A549 (cell line): ENCODE results near the gene SLC2A13. TPM values are rescaled to one million over a fixed set of nuclear protein-coding genes. Genes with fewer than 3 reads are reported as not detected.
A peak's percentile ranks its signal among the peaks of the same experiment; 100 is the strongest.

Source experiments
- ATAC-seq, 2 experiments: fragments of 200-7000 bp in 1 of 2; fragments of >200 bp in 1 of 2; cut with Nextera tagmentation in 1 of 2; cut with Tn5 transposase in 1 of 2; 3 replicates each; pipeline versions ENCODE4 v1.8.0 to v1.9.1; 2018 to 2020; ENCODE audit warnings: mild to moderate bottlenecking in 1 of 2, moderate library complexity in 1 of 2
- CTCF ChIA-PET: fragments of 300-600 bp; sonication (Branson Sonifier 250); formaldehyde crosslinking; extraction: SDS; loops from one replicate; lab custom pipeline; 2021; ENCODE audit warnings: antibody characterized with exemption, inconsistent platforms; lab: Yijun Ruan, JAX
- POLR2A ChIA-PET: fragments of 350-600 bp; formaldehyde crosslinking; extraction: SDS; loops from one replicate; lab custom pipeline; 2021; ENCODE audit warnings: antibody characterized with exemption, inconsistent platforms; lab: Yijun Ruan, JAX
- DNase-seq, 2 experiments: peaks; one replicate each; pipeline versions ENCODE4 v3.0.0 to v3.0.0-alpha.2; 2011 to 2016; ENCODE audit warnings: low read depth in 1 of 2, low spot score in 1 of 2
- FAIRE-seq: peaks from 2 replicates; lab custom pipeline; 2011; peaks lifted over from hg19 to GRCh38; lab: Jason Lieb, UNC
- H3K27ac ChIP-seq, 2 experiments: fragments of >200 bp; sonication (Bioruptor Twin); formaldehyde crosslinking; 3 replicates each; pipeline ENCODE4 v1.5.1; 2016 to 2017
- H3K4me1 ChIP-seq: fragments of >200 bp; sonication (Bioruptor Twin); formaldehyde crosslinking; 3 replicates; pipeline ENCODE4 v1.6.1; 2016
- H3K4me2 ChIP-seq: fragments of >200 bp; sonication (Bioruptor Twin); formaldehyde crosslinking; 3 replicates; pipeline ENCODE4 v1.6.1; 2016
- H3K4me3 ChIP-seq: fragments of >200 bp; sonication (Bioruptor Twin); formaldehyde crosslinking; 3 replicates; pipeline ENCODE4 v1.5.1; 2016
- H3K9me3 ChIP-seq: fragments of >200 bp; sonication (Bioruptor Twin); formaldehyde crosslinking; 3 replicates; pipeline ENCODE4 v1.6.1; 2016
- BHLHE40 ChIP-seq: IDR thresholded peaks from 2 replicates; pipeline ENCODE4 v1.6.1; 2012; ENCODE audit warnings: low read depth, low read length, inconsistent platforms
- CBX8 ChIP-seq: fragments of 200-600 bp; sonication (generic); IDR thresholded peaks from 2 replicates; pipeline ENCODE4 v1.6.1; 2016
- CHD2 ChIP-seq: fragments of 150-350 bp; IDR thresholded peaks from 2 replicates; pipeline ENCODE4 v1.6.1; 2014; ENCODE audit warnings: low read length; ENCODE audit not compliant: partially characterized antibody
- CHD4 ChIP-seq: fragments of 200-600 bp; sonication (generic); IDR thresholded peaks from 2 replicates; pipeline ENCODE4 v1.6.1; 2016; ENCODE audit warnings: antibody characterized with exemption, mild to moderate bottlenecking, borderline replicate concordance
- EHF ChIP-seq: fragments of 250-450 bp; sonication (Bioruptor Pico); IDR thresholded peaks from 2 replicates; pipeline ENCODE4 v1.5.0; 2020; ENCODE audit warnings: mild to moderate bottlenecking
- ESRRA ChIP-seq: fragments of 150-350 bp; IDR thresholded peaks from 2 replicates; pipeline ENCODE4 v1.6.1; 2014; ENCODE audit warnings: mild to moderate bottlenecking, low read length, borderline replicate concordance
- FOSL2 ChIP-seq, 2 experiments: fragments of 450-650 bp in 1 of 2; fragments of >200 bp in 1 of 2; sonication (Bioruptor Twin) in 1 of 2; formaldehyde crosslinking; IDR thresholded peaks; 2 replicates each; pipeline versions ENCODE4 v1.5.0 to v1.6.1; 2016 to 2020; ENCODE audit warnings: mild to moderate bottlenecking in 1 of 2, moderate library complexity in 1 of 2
- HOXA7 ChIP-seq: fragments of 250-450 bp; sonication (Bioruptor Pico); IDR thresholded peaks from 2 replicates; pipeline ENCODE4 v1.5.0; 2020; ENCODE audit warnings: mild to moderate bottlenecking, moderate library complexity
- HOXB13 ChIP-seq: fragments of 250-450 bp; sonication (Bioruptor Pico); IDR thresholded peaks from 2 replicates; pipeline ENCODE4 v1.5.0; 2020; ENCODE audit warnings: low read depth, mild to moderate bottlenecking, moderate library complexity
- MAZ ChIP-seq: fragments of 150-350 bp; IDR thresholded peaks from 2 replicates; pipeline ENCODE4 v1.6.1; 2014; ENCODE audit warnings: antibody characterized with exemption, low read depth, low read length, borderline replicate concordance
- MYC ChIP-seq: IDR thresholded peaks from 2 replicates; pipeline ENCODE4 v1.6.1; 2012; ENCODE audit warnings: mild to moderate bottlenecking, inconsistent platforms, low read length, improper control_type of control experiment, borderline replicate concordance
- NFE2L2 ChIP-seq: fragments of 150-350 bp; conservative IDR thresholded peaks from 2 replicates; pipeline ENCODE4 v1.6.1; 2014; ENCODE audit warnings: low read length
- PHF8 ChIP-seq: fragments of 200-600 bp; sonication (generic); IDR thresholded peaks from 2 replicates; pipeline ENCODE4 v1.6.1; 2016; ENCODE audit warnings: low read depth, mild to moderate bottlenecking, antibody characterized with exemption, moderate library complexity, borderline replicate concordance
- POLR2AphosphoS2 ChIP-seq: conservative IDR thresholded peaks from 2 replicates; pipeline ENCODE4 v1.6.1; 2012; ENCODE audit warnings: low read length, improper control_type of control experiment, inconsistent platforms
- RARB ChIP-seq: fragments of 250-450 bp; sonication (Bioruptor Pico); IDR thresholded peaks from 2 replicates; pipeline ENCODE4 v1.8.0; 2021; ENCODE audit warnings: mild to moderate bottlenecking, moderate library complexity
- ZFP36 ChIP-seq: fragments of 450-650 bp; IDR thresholded peaks from 2 replicates; pipeline ENCODE4 v1.6.1; 2014; ENCODE audit warnings: borderline replicate concordance; ENCODE audit not compliant: partially characterized antibody
- ZSCAN20 ChIP-seq: fragments of 250-450 bp; sonication (Bioruptor Pico); IDR thresholded peaks from 2 replicates; pipeline ENCODE4 v1.8.0; 2022; ENCODE audit warnings: mild to moderate bottlenecking, moderate library complexity
- WGBS: methylation state at CpG from one replicate; pipeline ENCODE4 v1.1.6; 2017; ENCODE audit errors: missing lambda C conversion rate; 5-methylcytosine and 5-hydroxymethylcytosine counted together
- polyA plus RNA-seq, 4 experiments: library from polyadenylated mRNA; depleted of rRNA in 3 of 4; stranded (reverse); fragments of >200 nt; fragmentation: RNase III in 1 of 4; extraction: RNeasy Plus Mini Kit Qiagen cat#74134 plus additional on column Dnase treatment in 1 of 4; gene quantifications; 2 replicates in 3 of 4; 3 replicates in 1 of 4; pipeline ENCODE4 v1.2.3, GENCODE V29; 2011 to 2017
- TF ChIP-seq, protein P1 (sequence below): fragments of 200-600 bp; sonication (generic); IDR thresholded peaks from 2 replicates; pipeline ENCODE4 v1.6.1; 2016; ENCODE audit warnings: antibody characterized with exemption, mild to moderate bottlenecking, moderate library complexity
- TF ChIP-seq, protein P2 (sequence below): fragments of 150-350 bp; IDR thresholded peaks from 2 replicates; pipeline ENCODE4 v1.6.1; 2014; ENCODE audit warnings: low read depth, mild to moderate bottlenecking, low read length
- TF ChIP-seq, protein P3 (sequence below): IDR thresholded peaks from 2 replicates; pipeline ENCODE4 v1.6.1; 2012

The SLC2A13 gene
- polyA plus RNA-seq, 2 of the 4 experiments (the other 2 are of a cell fraction), result 4.5 to 8.2 TPM

DNA sequence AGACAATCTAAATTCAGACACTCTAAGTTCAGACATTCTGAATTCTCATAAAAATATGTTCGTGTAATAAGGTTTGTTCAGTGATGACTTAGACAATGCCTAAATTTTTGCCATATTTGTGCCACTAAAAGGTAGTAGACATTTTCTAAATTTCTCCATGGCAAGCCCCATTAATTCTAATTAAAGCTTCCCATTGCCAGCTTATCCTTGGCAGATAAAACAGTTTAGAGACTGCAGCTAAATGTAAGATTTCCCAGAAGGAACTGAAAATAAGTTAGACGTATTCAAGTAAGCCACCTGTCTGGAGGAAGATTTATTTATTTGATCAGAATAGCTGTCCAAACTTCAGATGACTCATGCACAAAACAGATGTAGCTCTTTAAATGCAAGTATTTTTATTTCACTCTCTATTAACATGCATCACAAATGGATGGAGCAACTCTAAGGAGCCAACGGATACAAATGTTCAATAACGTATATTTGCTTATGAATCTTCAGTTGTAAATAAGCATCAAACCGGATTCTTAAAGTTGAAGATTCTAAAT lies 130.4 kb downstream of the SLC2A13 start:
- H3K4me2 ChIP-seq, result peak overlapping the region; percentile 43; the same call in 2 of the 3 replicates
- WGBS, result 36% methylated on average over 5 of the region's 5 CpGs
- H3K9me3 ChIP-seq, result no peaks in the 10 kb centered on the region
- DNase-seq, result peak in 1 of 2 experiments; percentile 34
- FAIRE-seq, result peak; percentile 23
- CTCF ChIA-PET, result interaction anchor here (0.7 to 1.1 kb wide), 2 partner anchors 14 to 15 kb away, joined by 3 read pairs; no protein-coding TSS in a partner anchor
- TF ChIP-seq ESRRA (no peak), FOSL2 (IDR thresholded peaks at IDR 0.05) (no peak), FOSL2 (CRISPR knock-in tag; IDR thresholded peaks at IDR 0.05) (0 out of 2 replicates have a peak, but pooled peaks have one; percentile 17)
- H3K4me1 ChIP-seq, result peaks cover 9% of the 10 kb centered on the region; the same call in 2 of the 3 replicates
- POLR2A ChIA-PET, result no interaction called here
- ATAC-seq, result no peak; a peak in 1 of 6 replicates
- H3K4me3 ChIP-seq, result no peak overlapping the region
- no peak overlapping the region for H3K27ac ChIP-seq

DNA sequence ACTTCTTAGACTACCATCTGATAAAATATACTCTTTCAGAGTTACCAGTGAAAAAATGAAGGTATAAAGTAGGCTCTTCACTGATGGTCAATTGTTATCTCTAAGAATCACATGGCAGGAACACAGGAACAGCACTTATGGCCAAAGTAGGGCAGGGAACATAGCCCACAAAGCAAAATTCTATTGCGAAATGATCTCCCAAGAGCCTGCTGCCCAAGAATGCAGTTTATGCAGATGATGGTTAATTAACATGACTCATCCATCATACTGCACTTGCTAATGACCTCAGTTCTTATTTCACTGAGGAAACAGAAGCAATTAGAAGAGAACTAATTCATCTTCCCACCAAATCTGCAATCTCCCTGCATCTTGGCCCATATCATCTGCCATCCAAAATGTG lies 133.8 kb downstream of the SLC2A13 start:
- DNase-seq, result no peak
- POLR2A ChIA-PET, result no interaction called here

DNA sequence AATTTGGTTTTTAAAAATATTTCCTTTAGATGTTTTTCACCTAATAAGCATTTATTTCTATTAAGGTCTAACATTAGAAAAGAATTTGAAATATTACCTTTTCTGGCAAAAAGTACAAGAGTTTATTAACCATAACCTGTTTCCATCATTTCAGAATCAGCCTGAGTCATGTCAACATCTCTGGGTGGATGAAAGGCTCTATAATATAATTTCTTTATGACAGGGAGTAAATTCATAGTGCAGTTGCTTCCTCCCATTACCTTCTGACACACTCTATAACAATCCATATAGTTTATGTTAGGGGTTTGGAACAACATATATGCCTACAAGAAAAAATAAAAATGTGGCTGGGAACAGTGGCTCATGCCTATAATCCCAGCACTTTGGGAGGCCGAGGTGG lies 134.5 kb downstream of the SLC2A13 start:
- WGBS, result 0% methylated on average over 1 of the region's 1 CpG
- no peaks in the 10 kb centered on the region for H3K9me3 ChIP-seq
- H3K4me3 ChIP-seq, result no peak overlapping the region
- POLR2A ChIA-PET, result no interaction called here
- H3K4me2 ChIP-seq, result no peak overlapping the region
- no peak overlapping the region for H3K27ac ChIP-seq
- CTCF ChIA-PET, result no interaction called here
- DNase-seq (no peak), FAIRE-seq (no peak), ATAC-seq (no peak)
- TF ChIP-seq, protein P1, sequence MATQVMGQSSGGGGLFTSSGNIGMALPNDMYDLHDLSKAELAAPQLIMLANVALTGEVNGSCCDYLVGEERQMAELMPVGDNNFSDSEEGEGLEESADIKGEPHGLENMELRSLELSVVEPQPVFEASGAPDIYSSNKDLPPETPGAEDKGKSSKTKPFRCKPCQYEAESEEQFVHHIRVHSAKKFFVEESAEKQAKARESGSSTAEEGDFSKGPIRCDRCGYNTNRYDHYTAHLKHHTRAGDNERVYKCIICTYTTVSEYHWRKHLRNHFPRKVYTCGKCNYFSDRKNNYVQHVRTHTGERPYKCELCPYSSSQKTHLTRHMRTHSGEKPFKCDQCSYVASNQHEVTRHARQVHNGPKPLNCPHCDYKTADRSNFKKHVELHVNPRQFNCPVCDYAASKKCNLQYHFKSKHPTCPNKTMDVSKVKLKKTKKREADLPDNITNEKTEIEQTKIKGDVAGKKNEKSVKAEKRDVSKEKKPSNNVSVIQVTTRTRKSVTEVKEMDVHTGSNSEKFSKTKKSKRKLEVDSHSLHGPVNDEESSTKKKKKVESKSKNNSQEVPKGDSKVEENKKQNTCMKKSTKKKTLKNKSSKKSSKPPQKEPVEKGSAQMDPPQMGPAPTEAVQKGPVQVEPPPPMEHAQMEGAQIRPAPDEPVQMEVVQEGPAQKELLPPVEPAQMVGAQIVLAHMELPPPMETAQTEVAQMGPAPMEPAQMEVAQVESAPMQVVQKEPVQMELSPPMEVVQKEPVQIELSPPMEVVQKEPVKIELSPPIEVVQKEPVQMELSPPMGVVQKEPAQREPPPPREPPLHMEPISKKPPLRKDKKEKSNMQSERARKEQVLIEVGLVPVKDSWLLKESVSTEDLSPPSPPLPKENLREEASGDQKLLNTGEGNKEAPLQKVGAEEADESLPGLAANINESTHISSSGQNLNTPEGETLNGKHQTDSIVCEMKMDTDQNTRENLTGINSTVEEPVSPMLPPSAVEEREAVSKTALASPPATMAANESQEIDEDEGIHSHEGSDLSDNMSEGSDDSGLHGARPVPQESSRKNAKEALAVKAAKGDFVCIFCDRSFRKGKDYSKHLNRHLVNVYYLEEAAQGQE, result no peak
- TF ChIP-seq POLR2AphosphoS2 (no peak), MYC (no peak), PHF8 (no peak), ZSCAN20 (CRISPR knock-in tag) (no peak), HOXA7 (CRISPR knock-in tag) (no peak), BHLHE40 (no peak), CHD2 (no peak), NFE2L2 (no peak)
- TF ChIP-seq, protein P2, sequence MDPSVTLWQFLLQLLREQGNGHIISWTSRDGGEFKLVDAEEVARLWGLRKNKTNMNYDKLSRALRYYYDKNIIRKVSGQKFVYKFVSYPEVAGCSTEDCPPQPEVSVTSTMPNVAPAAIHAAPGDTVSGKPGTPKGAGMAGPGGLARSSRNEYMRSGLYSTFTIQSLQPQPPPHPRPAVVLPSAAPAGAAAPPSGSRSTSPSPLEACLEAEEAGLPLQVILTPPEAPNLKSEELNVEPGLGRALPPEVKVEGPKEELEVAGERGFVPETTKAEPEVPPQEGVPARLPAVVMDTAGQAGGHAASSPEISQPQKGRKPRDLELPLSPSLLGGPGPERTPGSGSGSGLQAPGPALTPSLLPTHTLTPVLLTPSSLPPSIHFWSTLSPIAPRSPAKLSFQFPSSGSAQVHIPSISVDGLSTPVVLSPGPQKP, result no peak
- TF ChIP-seq, protein P3, sequence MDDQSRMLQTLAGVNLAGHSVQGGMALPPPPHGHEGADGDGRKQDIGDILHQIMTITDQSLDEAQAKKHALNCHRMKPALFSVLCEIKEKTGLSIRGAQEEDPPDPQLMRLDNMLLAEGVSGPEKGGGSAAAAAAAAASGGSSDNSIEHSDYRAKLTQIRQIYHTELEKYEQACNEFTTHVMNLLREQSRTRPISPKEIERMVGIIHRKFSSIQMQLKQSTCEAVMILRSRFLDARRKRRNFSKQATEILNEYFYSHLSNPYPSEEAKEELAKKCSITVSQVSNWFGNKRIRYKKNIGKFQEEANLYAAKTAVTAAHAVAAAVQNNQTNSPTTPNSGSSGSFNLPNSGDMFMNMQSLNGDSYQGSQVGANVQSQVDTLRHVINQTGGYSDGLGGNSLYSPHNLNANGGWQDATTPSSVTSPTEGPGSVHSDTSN, result no peak
- H3K4me1 ChIP-seq, result peaks cover 9% of the 10 kb centered on the region; the same call in 2 of the 3 replicates

More for the DNA sequence above, 133.8 kb downstream of the SLC2A13 start:
- no peak for ATAC-seq
- Histone ChIP-seq H3K4me2 (no peak overlapping the region), H3K4me3 (no peak overlapping the region)
- WGBS, result 3% methylated on average over 1 of the region's 1 CpG
- TF ChIP-seq ZFP36, result no peak
- no peak for TF ChIP-seq CBX8
- no peak for TF ChIP-seq MAZ
- no peak for TF ChIP-seq BHLHE40
- no peak for TF ChIP-seq EHF
- TF ChIP-seq RARB (CRISPR knock-in tag), result no peak
- no peak for TF ChIP-seq HOXB13 (CRISPR knock-in tag)
- no peak for TF ChIP-seq CHD4
- TF ChIP-seq, all 56 proteins: peak for 0
- FAIRE-seq, result no peak
- H3K4me1 ChIP-seq, result peaks cover 9% of the 10 kb centered on the region; the same call in 2 of the 3 replicates
- no peak overlapping the region for H3K27ac ChIP-seq
- no peaks in the 10 kb centered on the region for H3K9me3 ChIP-seq
- CTCF ChIA-PET, result no interaction called here
